Sigmoid colon (tissue), 7 donors: ENCODE results near the gene SLC25A5. TPM values are rescaled to one million over a fixed set of nuclear protein-coding genes. Genes with fewer than 3 reads are reported as not detected.
A peak's percentile ranks its signal among the peaks of the same experiment; 100 is the strongest.
"Not testable (repeated sequence)": the region's sequence is repeated elsewhere in the genome, so short reads cannot be mapped to it uniquely, and the experiment has no call there.

Source experiments
- DNase-seq: peaks from one replicate; pipeline ENCODE4 v3.0.0-alpha.2; 2019
- H3K27ac ChIP-seq, 4 donors: fragments of 200-600 bp; sonication (generic); one replicate each; pipeline ENCODE4 v1.5.1; 2016 to 2019; ENCODE audit warnings: mild to moderate bottlenecking in 1 of 4
- H3K27me3 ChIP-seq, 3 donors: fragments of 200-600 bp; sonication (generic); one replicate each; pipeline ENCODE4 v1.5.1; 2019; ENCODE audit warnings: mild to moderate bottlenecking in 1 of 3
- H3K36me3 ChIP-seq, 4 donors: fragments of 200-600 bp; sonication (generic); one replicate each; pipeline ENCODE4 v1.5.1; 2016 to 2019
- H3K4me1 ChIP-seq, 4 donors: fragments of 200-600 bp; sonication (generic); one replicate each; pipeline ENCODE4 v1.5.1; 2017 to 2019
- H3K4me3 ChIP-seq, 4 donors: fragments of 200-600 bp; sonication (generic); one replicate each; pipeline ENCODE4 v1.5.1; 2017 to 2019; ENCODE audit warnings: mild to moderate bottlenecking in 2 of 4, moderate library complexity in 1 of 4
- H3K9me3 ChIP-seq, 4 donors: fragments of 200-600 bp in 3 of 4; sonication (generic) in 3 of 4; one replicate each; pipeline versions ENCODE4 v1.5.1 to v1.6.1; 2013 to 2019
- EP300 ChIP-seq, 4 donors: sonication (generic); formaldehyde crosslinking; IDR thresholded peaks; one replicate each; pipeline ENCODE4 v1.6.1; 2017; ENCODE audit warnings: antibody characterized with exemption in 4 of 4
- POLR2A ChIP-seq, 2 donors: fragments of 450-650 bp; IDR thresholded peaks; one replicate each; pipeline ENCODE4 v1.6.1; 2016; ENCODE audit warnings: antibody characterized with exemption in 2 of 2, mild to moderate bottlenecking in 2 of 2, moderate library complexity in 2 of 2
- POLR2AphosphoS5 ChIP-seq, 4 donors: sonication (generic); formaldehyde crosslinking; IDR thresholded peaks; one replicate each; pipeline ENCODE4 v1.6.1; 2017; ENCODE audit warnings: antibody characterized with exemption in 4 of 4
- WGBS, 2 donors: extraction: QIAGEN DNeasy Blood & Tissue Kit; methylation state at CpG; one replicate each; pipeline ENCODE4 v1.1.7; 2013; 5-methylcytosine and 5-hydroxymethylcytosine counted together
- intact Hi-C: fragments of 100-400 bp; cut with DNase I; formaldehyde crosslinking; loops from one replicate; pipeline ENCODE4 v1.15.1; 2023
- polyA plus RNA-seq, 3 donors: library from polyadenylated mRNA; stranded (reverse); fragments of 200-250 nt; gene quantifications; one replicate each; pipeline ENCODE4 v1.2.3, GENCODE V29; 2013
- total RNA-seq, 4 donors: library from RNA; depleted of rRNA; stranded (reverse); fragments of >200 nt; gene quantifications; one replicate each; pipeline ENCODE4 v1.1.0, GENCODE V29; 2016
- TF ChIP-seq, protein P1 (sequence below), 4 experiments: fragments of 450-650 bp in 3 of 4; fragments of 200-600 bp in 1 of 4; IDR thresholded peaks; one replicate each; pipeline ENCODE4 v1.5.1; 2016 to 2019; ENCODE audit warnings: antibody characterized with exemption in 4 of 4, mild to moderate bottlenecking in 3 of 4, moderate library complexity in 2 of 4
- donor health status: healthy with polysubstance abuse.
- donor health status: Bipolar disorder and iron deficiency.
- donor health status: healthy.

Gene SLC25A5
- total and polyA plus RNA-seq, 7 donors: 269 to 2,420 (median 356) TPM

DNA sequence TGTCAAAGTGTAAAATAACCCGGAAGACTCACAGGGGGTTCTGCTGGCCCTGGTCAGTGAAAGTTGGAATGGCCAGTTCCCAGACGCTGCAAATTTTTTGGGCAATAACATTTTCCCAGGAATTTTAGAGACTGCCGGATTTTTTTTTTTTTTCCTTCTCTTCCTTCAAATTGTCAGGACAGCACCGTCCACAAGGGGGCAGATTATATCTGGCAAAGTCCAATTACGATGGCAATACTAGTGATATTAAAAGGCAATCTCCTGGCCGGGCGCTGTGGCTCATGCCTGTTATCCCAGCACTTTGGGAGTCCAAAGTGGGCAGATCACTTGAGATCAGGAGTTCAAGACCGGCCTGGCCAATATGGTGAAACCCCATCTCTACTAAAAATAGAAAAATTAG lies 20.5 kb downstream of the SLC25A5 start:
- H3K4me3 ChIP-seq: no peak overlapping the region
- DNase-seq: peak; percentile 66
- TF ChIP-seq, protein P1, sequence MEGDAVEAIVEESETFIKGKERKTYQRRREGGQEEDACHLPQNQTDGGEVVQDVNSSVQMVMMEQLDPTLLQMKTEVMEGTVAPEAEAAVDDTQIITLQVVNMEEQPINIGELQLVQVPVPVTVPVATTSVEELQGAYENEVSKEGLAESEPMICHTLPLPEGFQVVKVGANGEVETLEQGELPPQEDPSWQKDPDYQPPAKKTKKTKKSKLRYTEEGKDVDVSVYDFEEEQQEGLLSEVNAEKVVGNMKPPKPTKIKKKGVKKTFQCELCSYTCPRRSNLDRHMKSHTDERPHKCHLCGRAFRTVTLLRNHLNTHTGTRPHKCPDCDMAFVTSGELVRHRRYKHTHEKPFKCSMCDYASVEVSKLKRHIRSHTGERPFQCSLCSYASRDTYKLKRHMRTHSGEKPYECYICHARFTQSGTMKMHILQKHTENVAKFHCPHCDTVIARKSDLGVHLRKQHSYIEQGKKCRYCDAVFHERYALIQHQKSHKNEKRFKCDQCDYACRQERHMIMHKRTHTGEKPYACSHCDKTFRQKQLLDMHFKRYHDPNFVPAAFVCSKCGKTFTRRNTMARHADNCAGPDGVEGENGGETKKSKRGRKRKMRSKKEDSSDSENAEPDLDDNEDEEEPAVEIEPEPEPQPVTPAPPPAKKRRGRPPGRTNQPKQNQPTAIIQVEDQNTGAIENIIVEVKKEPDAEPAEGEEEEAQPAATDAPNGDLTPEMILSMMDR (IDR thresholded peaks at IDR 0.05): peak in 3 of 4 experiments; percentile 16 to 55 (median 34)
- no peak for TF ChIP-seq POLR2A (IDR thresholded peaks at IDR 0.05)
- no peak overlapping the region for H3K27ac ChIP-seq
- no peaks in the 10 kb centered on the region for H3K9me3 ChIP-seq
- no peaks in the 10 kb centered on the region for H3K36me3 ChIP-seq
- WGBS, 2 donors: 5 to 14% methylated on average over 8 of the region's 8 CpGs
- H3K27me3 ChIP-seq: no peaks in the 10 kb centered on the region
- H3K4me1 ChIP-seq: no peaks in the 10 kb centered on the region
- intact Hi-C loops: loop anchor here (2.0 to 10.0 kb wide), 2 partner anchors 24 to 86 kb away; partner anchors contain the start of gene UBE2A

DNA sequence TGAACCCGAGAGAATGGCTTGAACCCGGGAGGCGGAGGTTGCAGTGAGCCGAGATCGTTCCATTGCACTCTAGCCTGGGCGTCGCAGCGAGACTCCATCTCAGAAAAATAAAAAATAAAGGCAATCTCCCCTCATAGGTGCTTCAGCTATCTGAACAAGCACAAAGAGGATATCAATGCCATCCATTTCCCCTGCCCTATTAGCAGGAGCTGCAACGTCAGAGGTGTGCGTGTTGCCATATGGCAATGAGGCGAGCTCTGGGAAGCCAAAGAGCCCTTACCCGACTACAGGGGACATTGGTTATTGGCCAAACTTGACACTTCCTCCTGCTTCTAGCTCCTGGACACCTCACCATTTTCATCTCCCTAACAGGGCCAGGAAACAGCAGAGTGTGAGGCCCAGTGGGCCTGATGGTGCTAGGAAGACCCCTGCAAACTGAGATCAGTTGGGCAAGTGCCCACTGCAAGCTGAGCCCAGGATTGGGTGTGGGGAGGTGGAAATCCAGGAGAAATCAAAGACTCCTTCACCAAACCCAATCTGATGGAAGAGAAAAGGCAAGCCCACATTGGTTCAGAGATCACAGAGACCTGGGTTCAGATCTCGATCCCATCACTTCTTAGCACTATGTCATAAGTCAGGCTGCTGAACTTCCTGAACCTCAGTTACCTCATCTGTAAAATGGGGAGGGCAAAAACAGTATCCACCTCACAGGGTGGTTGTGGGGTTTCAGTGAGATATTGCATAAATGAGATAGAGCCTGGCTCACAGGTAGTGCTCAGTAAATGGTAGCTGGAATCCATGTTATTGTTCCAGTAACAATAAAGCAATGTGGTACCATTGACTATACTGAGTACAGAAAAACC lies 21.2 kb downstream of the SLC25A5 start:
- no peaks in the 10 kb centered on the region for H3K9me3 ChIP-seq
- intact Hi-C loops: loop anchor here (2.0 to 10.0 kb wide), 2 partner anchors 23 to 85 kb away; partner anchors contain the start of gene UBE2A
- TF ChIP-seq, protein P1 (IDR thresholded peaks at IDR 0.05): no peak
- TF ChIP-seq POLR2AphosphoS5 (IDR thresholded peaks at IDR 0.05) (no peak), POLR2A (IDR thresholded peaks at IDR 0.05) (no peak), EP300 (IDR thresholded peaks at IDR 0.05) (no peak)
- no peak overlapping the region for H3K27ac ChIP-seq
- H3K4me1 ChIP-seq: no peaks in the 10 kb centered on the region
- no peaks in the 10 kb centered on the region for H3K36me3 ChIP-seq
- H3K4me3 ChIP-seq: no peak overlapping the region
- WGBS, 2 donors: 56 to 82% methylated on average over 13 of the region's 13 CpGs
- H3K27me3 ChIP-seq: no peaks in the 10 kb centered on the region
- DNase-seq: peak; percentile 10

DNA sequence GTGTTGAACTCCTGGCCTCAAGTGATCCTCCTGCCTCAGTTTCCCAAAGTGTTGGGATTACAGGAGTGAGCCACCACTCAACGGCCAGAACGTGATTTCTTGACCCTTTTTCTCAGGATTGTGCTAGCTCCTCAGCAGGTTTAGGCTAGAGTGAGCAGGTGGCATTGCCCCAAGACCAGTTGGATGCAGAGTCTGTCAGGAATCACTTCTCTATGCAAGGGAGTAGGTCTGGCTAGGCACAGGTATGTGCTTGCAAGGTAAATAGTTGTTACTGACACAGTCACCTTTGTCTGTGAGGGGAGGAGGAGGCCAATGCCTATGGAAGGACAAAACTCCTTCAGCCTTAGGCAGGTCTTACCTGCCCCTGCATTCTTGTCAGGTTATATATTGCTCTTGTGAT lies 24.2 kb downstream of the SLC25A5 start:
- H3K27me3 ChIP-seq: no peaks in the 10 kb centered on the region
- no peaks in the 10 kb centered on the region for H3K4me1 ChIP-seq
- no peak overlapping the region for H3K27ac ChIP-seq
- no peaks in the 10 kb centered on the region for H3K9me3 ChIP-seq
- 91 to 94% methylated on average over 2 of the region's 2 CpGs for WGBS, 2 donors
- TF ChIP-seq POLR2A (IDR thresholded peaks at IDR 0.05) (no peak), POLR2AphosphoS5 (IDR thresholded peaks at IDR 0.05) (no peak), EP300 (IDR thresholded peaks at IDR 0.05) (no peak)
- TF ChIP-seq, protein P1 (IDR thresholded peaks at IDR 0.05): no peak
- DNase-seq: peak; percentile 17
- no peaks in the 10 kb centered on the region for H3K36me3 ChIP-seq
- no peak overlapping the region for H3K4me3 ChIP-seq
- intact Hi-C loops: no loop called here

DNA sequence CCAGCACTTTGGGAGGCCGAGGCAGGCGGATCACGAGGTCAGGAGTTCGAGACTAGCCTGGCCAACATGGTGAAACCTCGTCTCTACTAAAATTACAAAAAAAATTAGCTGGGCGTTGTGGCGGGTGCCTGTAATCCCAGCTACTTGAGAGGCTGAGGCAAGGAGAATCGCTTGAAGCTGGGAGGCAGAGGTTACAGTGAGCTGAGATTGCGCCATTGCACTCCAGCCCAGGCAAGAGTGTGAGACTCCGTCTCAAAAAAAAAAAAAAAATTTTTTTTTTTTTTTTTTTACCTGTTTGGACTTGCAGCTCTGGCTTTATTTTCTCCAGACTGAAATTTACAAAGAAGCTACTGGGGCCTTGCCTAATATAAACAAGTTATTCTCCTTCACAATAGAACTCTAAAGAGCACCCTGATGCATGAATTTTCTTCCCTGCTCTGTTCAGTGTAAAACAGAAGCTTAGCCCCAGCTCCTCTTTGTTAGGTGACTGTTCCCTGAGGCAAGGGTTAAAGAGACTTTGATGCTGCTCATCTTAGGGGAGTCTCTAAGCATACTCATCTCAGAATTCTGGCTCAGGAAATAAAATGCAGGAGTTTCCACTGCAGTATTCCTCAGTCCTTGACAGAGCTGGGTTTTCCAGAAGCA lies 25.7 kb downstream of the SLC25A5 start:
- H3K27me3 ChIP-seq, H3K36me3 ChIP-seq, intact Hi-C loops, H3K4me1 ChIP-seq, H3K4me3 ChIP-seq, H3K9me3 ChIP-seq: not testable (repeated sequence)
- WGBS, 2 donors: 88 to 91% methylated on average over 10 of the region's 10 CpGs
- peak; percentile 40 for DNase-seq
- peak overlapping the region in 3 of 4 donors; percentile 20 to 58 (median 53) for H3K27ac ChIP-seq
